GM18508 (cell line): ENCODE data around the gene GJA10.
A peak's percentile ranks its signal among the peaks of the same experiment; 100 is the strongest.
"Not testable (repeated sequence)": the region's sequence is repeated elsewhere in the genome, so short reads cannot be mapped to it uniquely, and the experiment has no call there.

ENCODE experiments used
- ATAC-seq: cut with Tn5 transposase; IDR thresholded peaks from one replicate; pipeline ENCODE4 v1.9.1; 2021; ENCODE audit warnings: moderate number of reproducible peaks; ENCODE audit not compliant: insufficient read depth, unreplicated experiment

Gene GJA10

DNA sequence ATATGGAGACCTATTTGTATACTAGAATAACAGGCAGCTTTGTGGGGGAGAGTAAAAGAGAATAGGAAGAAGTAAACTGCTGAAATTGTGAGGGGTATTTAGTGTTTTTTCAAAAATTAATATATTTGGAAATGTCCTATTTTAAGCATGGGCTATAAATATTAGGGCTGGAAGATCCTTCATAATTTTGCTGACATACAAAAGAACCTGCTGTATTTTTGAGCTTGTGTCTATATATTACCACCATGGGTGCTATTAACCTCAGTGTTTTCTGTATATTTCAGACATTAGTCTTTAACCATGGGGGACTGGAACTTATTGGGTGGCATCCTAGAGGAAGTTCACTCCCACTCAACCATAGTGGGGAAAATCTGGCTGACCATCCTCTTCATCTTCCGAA, at the start of gene GJA10:
GJA10 (plus strand) TSS at position 301 of the 400 bp plus-strand sequence; CDS start at position 301, 0 bp downstream.
- ATAC-seq: no peak

DNA sequence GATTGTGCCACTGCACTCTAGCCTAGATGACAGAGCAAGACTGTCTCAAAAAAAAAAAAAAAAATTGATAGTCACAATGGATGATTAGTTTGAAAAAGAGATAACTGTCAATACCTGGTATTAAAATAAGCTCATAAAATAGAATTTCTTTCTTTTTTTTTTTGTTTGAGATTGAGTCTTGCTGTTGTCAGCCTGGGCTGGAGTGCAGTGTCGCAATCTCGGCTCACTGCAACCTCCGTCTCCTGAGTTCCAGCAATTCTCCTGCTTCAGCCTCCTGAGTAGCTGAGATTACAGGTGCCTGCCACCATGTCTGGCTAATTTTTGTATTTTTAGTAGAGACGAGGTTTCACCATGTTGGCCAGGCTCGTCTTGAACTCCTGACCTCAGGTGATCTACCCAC, 46.8 kb upstream of the GJA10 start:
- not testable (repeated sequence) for ATAC-seq

DNA sequence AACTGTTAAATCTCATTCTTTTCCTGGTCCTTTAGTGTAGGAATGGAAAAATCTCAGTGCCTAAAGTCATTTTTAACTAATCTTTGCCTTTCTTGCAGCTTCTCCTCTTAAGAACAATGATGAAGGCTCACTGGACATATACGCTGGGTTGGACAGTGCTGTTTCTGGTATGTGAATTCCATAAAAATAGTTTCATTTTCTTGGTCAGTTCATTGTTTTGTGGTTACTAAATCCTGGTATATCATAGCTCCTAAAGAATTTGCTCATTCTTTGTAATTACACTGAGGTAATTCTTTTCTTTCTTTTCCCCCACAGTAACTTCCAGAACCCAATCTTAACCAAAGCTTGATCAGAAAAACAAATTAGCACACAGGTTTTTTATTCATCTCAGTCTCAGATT, 41.2 kb upstream of the GJA10 start:
- ATAC-seq: no peak

DNA sequence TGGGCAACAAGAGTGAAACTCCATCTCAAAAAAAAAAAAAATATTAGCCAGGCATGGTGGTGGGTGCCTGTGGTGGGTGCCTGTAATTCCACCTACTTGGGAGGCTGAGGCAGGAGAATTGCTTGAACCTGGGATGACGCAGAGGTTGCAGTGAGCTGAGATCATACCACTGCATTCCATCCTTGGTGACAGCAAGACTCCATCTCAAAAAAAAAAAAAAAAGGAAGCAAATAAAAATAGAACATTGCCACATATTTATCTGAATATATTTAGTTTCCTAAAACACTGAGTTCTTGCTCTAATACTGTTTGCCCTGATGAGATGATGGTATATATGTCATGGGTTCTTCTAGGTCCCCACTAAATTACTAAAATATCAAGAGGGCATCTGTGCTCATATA, 36.2 kb upstream of the GJA10 start:
- ATAC-seq: no peak

DNA sequence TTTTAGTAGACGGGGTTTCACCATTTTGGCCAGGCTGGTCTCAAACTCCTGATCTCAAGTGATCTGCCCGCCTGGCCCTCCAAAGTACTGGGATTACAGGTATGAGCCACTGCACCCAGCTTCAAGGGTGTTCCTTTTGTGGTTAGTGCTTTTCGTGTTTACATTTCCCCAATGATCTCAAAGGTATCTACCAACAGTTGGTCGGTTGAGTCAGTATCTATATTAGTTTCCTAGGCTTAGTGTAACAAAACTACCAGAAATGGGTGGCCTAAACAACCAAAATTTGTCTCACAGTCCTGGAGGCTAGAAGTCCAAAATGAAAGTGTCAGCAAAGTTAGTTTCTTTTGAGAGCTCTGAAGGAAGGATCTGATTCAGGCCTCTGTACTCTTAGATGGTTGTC, 34.5 kb upstream of the GJA10 start:
- no peak for ATAC-seq

DNA sequence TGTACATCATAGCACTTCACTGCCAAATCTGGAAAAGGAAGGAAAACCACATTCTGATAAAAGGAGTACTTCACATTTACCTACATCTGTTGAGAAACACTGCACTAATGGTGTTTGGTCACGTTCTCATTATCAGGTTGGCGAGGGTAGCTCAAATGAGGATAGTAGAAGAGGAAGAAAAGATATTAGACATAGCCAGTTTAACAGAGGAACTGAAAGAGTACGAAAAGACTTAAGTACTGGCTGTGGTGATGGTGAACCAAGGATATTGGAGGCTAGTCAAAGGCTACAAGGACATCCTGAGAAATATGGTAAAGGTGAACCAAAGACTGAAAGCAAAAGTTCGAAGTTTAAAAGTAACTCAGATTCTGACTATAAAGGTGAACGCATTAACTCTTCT, 32.0 kb upstream of the GJA10 start:
- peak; percentile 53 for ATAC-seq

DNA sequence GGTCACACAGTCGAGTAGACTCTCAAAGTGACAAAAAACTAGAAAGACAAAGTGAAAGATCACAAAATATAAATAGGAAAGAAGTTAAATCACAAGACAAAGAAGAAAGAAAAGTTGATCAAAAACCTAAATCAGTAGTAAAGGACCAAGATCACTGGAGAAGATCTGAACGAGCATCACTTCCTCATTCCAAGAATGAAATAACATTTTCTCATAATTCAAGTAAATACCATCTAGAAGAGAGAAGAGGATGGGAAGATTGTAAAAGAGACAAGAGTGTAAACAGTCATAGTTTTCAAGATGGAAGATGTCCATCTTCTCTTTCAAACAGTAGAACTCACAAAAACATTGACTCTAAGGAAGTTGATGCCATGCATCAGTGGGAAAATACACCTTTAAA, 31.6 kb upstream of the GJA10 start:
- no peak for ATAC-seq

DNA sequence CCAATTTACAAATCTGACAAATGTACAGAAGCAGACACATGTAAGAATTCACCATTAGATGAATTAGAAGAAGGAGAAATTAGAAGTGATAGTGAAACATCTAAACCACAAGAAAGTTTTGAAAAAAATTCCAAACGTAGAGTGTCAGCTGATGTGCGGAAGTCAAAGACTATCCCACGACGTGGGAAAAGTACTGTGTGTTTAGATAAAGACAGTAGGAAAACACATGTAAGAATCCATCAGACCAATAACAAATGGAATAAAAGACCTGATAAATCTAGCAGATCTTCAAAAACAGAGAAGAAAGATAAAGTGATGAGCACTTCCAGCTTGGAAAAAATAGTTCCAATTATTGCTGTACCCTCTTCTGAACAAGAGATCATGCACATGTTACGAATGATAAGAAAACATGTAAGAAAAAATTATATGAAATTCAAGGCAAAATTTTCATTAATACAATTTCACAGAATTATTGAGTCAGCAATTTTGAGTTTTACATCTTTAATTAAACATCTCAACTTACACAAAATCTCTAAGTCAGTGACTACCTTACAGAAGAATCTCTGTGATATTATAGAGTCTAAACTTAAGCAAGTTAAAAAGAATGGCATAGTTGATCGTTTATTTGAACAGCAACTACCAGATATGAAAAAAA, 28.1 kb upstream of the GJA10 start:
- no peak for ATAC-seq

DNA sequence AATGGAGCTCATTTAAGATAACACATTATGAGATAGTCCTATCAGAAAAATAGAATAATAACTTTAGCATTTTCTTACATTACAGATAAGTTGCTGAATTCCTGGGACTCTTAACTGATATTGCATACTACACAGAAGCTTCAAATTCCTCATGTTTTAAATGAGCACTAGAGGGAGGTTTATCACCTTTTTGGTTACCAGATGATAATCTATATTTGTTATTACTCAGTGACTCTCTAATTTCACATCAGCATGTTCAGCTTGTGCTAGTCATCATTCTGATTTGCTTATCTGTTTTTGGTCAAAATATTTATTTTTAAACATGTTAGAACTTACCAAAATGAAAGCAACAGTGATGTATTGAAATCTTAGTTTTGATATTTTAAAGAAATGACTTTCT, 20.5 kb upstream of the GJA10 start:
- ATAC-seq: no peak

DNA sequence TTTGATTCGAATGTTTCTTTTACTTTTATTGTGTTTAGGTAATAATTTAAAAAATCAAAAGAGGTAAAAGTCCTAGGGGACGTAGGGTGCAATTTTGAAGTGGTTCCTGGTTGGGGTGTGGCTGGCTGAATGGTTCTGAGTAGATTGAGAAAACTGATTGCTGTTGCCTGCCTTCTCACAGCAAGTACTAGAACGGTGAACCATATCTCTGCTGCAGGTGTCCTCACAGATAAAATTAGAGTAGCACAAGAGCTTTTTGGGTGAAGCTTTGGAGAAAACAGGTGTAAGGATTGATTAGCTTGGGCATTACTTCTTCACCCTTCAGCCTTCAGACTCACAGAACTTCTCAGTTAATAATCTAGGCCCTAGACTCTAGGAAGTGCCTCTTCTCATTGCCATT, 19.8 kb upstream of the GJA10 start:
- ATAC-seq: no peak

DNA sequence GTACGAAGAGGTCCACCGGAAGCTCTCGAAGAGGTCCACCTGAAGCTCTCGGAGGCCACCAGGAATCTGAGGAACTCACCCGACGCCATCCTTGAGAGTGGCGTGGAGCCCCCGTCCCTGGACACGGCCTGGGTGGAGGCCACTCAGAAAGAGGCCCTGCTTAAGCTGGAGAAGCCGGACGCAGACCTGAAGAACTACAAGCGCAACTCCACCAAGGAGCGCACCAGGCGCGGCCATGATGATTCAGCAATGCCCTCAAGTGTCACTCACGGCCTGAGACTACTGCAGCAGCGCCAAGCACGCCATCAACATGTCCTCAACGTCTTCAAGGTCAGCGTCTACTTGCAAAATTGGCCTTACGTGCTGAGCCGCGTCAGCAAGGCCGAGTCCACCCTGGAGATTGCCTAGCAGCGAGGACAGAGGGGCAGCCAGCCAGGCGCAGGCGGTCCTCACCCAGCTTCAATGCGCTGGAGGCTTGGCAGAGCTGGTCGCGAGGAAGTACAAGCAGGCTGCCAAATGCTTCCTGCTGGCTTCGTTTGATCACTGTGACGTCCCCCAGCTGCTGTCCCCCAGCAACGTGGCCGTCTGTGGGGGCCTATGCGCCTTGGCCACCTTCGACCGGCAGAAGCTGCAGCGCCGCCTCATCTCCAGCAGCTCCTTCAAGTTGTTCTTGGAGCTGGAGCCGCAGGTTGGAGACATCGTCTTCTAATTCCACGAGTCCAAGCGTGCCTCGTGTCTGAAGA, 7.7 kb upstream of the GJA10 start:
- no peak for ATAC-seq

DNA sequence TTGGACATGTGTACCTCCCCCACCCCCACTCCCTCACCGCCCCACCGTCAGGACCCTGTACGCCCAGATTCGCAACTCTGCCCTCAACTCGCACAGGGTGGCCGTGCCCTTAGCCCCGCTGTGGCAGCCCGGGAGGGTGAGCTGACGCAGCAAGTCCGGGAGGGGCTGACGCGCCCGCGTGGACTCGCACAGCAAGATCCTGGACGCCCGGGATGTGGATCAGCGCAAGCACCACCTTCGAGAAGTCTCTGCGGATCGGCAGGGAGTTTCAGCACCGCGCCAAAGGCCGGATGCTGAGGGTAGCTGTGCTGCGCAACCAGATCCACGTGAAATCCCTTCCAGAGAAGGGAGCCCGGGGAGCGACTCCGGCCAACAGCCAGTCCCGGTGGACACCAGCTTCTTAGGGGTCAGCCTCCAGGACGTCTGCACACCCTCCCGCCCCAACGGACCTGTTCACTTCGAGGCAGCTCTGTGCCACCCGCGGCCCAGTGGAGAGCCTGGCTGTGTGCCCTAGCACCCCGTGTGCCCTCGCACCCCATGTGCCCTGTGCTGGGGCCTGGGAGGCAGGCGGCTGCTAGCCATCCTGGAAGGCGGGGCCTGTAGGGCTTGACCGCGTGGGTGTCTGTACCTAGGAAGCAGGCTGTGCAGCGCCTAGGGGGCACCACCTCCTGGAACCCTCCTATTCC, 6.7 kb upstream of the GJA10 start:
- no peak for ATAC-seq

DNA sequence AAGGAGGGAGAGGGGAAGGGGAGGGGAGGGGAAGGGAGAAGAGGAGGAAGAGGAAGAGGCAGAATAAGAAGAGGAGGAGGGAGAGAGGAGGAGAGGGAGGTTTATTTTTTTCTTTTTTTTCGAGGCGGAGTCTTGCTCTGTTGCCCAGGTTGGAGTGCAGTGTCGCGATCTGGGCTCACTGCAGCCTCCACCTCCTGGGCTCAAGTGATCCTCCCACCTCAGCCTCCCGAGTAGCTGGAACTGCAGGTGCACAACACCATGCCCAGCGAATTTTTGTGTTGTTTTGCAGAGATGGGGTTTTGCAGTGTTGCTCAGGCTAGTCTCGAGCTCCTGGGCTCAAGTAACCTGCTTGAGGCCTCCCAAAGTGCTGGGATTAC, 6.1 kb upstream of the GJA10 start:
- ATAC-seq: no peak

DNA sequence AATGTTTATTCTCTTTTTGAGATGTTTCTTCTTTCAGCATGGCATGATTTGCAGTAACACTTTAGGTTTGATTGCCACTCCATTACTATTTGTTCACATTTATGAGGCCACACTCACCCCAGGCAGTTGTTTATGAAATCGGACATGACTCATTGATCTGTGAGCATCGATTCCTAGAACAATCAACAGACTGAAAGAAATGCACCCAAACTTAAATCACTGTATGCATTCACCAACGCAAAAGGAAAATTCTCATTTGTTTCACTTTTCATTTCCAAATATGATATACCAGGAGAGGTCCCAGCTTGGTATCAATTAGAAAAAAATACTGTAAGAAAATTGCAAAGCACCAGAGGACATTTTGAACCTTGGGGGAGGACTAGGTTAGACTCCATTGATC, 5.4 kb upstream of the GJA10 start:
- no peak for ATAC-seq

DNA sequence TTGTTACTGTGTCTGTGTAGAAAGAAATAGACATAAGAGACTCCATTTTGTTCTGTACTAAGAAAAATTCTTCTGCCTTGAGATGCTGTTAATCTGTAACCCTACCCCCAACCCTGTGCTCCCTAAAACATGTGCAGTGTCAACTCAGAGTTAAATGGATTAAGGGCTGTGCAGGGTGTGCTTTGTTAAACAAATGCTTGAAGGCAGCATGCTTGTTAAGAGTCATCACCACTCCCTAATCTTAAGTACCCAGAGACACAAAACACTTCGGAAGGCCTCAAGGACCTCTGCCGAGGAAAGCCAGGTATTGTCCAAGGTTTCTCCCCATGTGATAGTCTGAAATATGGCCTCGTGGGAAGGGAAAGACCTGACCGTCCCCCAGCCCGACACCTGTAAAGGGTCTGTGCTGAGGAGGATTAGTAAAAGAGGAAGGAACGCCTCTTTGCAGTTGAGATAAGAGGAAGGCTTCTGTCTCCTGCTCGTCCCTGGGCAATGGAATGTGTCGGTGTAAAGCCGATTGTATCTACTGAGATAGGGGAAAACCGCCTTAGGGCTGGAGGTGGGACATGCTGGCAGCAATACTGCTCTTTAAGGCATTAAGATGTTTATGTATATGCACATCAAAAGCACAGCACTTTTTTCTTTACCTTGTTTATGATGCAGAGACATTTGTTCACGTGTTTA, 3.3 kb upstream of the GJA10 start:
- ATAC-seq: not testable (repeated sequence)

DNA sequence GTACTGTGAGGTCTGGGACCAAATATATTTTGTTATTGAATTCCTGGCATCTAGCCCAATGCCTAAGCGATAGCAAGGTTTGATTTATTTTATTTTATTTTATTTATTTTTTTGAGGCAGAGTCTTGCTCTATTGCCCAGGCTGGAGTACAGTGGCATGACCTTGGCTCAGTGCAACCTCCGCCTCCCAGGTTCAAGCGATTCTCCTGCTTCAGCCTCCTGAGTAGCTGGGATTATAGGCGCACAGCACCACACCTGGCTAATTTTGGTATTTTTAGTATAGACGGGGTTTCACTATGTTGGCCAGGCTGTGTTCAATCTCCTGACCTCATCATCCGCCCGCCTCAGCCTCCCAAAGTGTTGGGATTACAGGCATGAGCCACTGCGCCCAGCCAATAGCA, 1.7 kb upstream of the GJA10 start:
- not testable (repeated sequence) for ATAC-seq

DNA sequence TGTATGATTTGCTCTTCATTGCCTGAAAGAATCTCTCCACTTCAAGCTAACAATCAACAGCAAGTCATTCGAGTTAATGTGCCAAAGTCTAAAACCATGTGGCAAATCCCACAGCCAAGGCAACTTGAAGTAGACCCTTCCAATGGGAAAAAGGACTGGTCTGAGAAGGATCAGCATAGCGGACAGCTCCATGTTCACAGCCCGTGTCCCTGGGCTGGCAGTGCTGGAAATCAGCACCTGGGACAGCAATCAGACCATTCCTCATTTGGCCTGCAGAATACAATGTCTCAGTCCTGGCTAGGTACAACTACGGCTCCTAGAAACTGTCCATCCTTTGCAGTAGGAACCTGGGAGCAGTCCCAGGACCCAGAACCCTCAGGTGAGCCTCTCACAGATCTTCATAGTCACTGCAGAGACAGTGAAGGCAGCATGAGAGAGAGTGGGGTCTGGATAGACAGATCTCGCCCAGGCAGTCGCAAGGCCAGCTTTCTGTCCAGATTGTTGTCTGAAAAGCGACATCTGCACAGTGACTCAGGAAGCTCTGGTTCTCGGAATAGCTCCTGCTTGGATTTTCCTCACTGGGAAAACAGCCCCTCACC, 1.1 kb downstream of the GJA10 start:
- no peak for ATAC-seq

DNA sequence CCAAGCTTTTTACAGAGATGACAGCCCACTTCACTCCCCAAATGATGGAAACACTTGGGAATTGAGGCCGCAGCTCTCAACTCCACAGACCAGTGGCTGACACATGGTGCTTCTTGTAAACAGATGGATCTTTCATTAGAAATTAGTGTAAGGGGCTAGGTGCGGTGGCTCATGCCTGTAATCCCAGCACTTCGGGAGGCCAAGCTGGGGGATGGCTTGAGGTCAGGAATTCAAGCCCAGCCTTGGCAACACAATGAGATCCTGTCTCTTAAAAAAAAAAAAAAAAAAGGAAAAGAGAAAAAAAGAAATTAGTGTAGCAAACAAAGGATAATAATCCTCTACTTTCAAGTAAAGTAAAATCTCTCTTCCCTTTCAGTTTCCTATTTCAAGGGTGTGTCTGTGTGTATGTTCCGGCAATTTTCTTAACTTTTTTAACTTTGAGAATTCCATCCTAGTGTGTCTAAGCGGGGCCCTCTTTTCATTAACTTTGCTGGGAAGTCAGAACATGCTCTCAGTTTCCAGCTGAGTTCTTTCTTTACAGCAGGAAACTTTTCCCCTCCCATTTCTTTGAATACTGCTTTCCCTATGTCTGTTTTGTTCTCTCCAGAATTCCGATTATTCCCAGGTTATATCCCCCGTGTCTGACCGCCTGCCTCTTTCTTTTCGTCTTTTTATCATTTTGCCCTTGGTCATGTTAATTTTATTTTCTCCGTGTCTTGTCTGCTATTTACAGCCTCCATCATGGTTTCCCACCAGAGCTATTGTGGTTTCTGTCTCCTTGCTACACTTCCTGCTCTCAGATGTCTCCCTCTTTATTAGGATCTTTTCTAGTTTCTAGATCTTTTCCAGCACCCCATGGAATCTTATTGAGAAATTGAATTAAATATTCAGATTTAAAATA, 16.0 kb downstream of the GJA10 start:
- ATAC-seq: not testable (repeated sequence)

DNA sequence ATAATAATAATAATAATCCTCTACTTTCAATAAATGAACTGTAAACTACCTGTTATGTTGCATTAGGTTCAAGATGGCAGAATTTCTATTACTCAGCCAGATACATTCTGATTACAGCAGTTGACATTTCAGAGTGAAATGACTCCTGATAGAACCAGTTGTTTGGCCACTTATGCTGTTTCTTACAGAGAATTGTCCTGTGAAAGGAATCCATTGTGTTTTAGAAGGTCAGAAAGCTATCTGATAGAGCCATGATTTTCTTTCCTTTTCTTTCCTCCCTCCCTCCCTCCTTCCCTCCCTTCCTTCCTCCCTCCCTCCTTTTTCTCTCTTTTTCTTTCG, 16.6 kb downstream of the GJA10 start:
- no peak for ATAC-seq
